Hypothalamus (tissue), 51 donors: ENCODE data around the gene TPM4.
"Not testable (repeated sequence)": the region's sequence is repeated elsewhere in the genome, so short reads cannot be mapped to it uniquely, and the experiment has no call there.

ENCODE experiments used
- DNase-seq, 51 donors: peaks; one replicate each; lab custom pipeline; 2025; lab: John Stamatoyannopoulos, UW

TPM4 gene

DNA sequence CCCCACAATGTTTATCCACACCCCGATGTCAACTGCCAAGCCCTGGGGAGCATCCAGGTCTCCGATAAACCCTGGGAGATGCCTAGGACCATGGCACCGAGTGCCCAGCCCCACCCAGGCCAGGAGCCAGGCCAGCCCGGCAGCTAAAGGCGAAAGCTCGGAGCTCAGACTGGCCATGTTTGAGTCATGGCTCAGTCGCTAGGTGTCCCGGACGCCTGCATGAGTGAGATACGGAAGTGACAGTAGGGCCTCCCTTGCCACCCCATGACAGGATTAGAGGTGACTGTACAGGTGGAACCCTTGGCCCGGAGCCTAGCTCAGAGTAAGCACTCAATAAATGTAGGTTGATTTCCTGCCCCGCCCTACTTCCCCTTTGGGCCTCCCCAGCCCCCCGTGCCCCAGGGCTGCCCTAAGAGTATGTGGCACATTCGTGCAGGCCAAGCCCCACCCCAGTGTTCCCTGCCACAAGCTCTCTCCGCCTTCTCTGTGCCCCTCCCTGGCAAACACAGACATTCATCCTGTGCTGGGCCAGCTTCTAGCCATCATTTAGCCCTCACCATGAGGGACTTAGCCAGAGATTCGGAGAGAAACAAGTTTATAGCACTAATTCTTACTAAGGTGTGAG is 5.8 kb upstream of the TPM4 start:
- DNase-seq, result no peak

DNA sequence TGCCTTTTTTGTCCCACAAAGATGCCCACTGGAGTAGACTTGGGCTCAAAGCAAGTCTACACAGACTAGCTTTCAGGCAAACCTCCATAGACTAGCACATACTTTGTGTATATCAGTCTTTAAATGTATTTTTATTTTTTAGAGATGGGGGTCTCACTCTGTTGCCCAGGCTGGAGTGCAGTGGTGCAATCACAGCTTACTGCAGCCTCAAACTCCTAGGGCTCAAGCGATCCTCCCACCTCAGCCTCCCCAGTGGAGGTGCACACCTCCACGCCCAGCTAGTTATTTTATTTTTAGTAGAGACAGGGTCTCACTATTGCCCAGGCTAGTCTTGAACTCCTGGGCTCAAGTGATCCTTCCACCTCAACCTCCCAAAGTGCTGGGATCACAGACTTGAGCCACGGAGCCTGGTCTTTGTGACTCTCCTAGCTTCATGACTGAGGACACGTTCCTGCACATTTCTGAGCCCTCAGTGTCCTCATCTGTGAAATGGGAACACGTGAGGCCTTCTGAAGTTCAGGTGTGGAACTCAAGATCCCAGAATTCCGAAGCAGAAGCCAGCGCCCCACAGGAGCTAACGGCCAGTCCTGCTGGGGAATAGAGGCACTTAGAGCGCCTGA is 5.1 kb upstream of the TPM4 start:
- no peak for DNase-seq

DNA sequence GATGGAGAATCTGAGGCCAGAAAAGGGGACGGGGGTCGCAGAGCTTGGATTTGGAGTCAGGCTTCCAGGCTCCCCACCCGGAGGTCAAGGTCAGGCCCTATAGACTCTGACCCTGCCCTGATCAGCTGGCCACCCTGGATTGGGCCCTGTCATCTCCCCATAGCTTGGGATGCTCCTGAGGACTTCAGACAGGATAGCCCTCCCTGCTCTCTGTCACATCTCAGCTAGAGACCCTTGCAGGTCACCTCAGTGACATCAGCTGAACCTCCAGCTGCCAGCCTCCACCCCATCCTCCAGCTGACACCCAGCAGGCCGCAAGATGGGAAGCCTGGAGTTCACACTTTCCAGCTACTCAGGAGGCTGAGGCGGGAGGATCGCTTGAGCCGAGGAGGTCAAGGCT is 2.8 kb upstream of the TPM4 start:
- no peak for DNase-seq

DNA sequence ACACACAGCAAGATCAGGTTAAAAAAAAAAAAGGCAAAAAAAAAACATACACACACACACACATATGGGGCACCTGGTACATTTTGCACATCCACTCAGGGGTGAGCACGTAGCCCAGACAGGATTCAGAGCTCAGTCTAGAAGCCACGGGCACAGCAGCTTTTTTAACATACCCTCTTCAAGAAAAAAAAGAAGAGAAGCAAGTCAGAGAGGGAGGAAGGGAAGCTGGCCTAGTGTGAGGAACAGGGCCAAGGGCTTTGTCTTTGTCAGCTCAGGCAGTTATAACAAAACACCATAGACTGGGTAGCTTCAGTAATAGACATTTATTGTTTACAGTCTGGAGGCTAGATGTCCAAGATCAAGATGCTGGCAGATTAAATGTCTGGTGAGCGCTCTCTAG is 2.3 kb upstream of the TPM4 start:
- peak in 1 of 51 donors; percentile 12 for DNase-seq

DNA sequence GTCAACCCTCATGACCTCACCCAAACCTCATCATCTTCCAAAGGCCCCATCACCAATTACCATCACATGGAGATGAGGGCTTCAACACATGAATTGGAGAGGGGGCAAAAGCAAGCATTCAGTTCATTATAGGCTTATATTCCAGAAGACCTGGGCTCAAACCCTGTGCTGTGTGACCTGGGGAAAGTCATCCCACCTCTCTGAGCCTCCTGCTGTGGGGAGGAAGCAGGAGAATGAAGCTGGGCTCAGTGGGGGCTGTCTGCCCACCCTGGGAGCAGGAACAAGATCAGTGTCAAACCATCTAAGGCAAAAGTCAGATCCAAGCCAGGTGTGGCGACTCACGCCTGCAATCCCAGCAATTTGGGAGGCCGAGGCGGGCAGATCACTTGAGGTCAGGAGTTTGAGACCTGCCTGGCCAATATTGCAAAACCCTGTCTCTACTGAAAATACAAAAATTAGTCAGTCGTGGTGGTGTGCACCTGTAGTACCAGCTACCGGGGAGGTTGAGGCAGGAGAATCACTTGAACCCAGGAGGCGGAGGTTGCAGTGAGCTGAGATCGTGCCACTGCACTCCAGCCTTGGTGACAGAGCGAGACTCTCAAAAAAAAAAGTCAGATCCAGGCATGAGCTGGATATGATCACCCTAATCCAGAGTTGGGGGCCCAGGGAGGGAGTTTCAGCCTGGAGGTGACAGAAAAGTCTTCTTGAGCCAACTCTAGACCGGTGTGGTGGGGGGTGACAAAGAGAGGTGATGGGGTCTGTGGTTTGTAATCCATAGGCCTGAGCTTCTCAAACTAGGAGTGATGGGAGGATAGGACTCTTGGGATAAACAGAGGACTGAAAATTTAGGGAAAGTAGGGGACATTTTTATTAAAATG is 1.6 kb upstream of the TPM4 start:
- DNase-seq, result no peak

DNA sequence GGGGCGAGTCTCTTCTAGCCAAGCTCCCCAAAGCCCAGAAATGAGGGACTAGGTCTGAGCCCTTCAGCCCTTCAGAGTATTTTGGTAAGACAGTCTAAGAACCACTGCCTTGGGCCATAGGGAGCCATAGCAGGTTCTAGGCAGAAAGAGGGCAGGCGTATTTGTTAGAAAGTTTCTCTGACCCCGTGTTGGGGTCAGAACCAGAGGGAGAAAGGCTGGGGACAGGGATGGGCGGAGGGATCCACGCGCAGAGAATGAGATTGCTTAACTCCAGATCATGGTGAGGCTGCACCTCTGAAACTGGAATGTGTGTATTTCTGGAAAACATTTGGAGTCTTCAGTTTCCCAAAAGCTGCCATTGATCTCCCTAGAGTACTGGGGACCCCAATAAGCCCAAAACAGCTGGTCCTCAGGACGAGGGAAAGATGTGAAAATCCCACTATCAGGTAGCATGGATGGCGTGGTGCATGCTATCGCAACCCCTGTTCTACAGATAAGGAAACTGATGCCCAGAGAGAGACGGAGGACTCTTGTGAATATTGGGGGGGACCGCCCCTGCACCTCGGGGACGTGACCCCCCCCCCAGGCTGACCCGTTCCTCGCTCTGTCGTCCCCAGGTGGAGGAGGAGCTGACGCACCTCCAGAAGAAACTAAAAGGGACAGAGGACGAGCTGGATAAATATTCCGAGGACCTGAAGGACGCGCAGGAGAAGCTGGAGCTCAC is 703 bp upstream of the TPM4 start:
- DNase-seq, result no peak

DNA sequence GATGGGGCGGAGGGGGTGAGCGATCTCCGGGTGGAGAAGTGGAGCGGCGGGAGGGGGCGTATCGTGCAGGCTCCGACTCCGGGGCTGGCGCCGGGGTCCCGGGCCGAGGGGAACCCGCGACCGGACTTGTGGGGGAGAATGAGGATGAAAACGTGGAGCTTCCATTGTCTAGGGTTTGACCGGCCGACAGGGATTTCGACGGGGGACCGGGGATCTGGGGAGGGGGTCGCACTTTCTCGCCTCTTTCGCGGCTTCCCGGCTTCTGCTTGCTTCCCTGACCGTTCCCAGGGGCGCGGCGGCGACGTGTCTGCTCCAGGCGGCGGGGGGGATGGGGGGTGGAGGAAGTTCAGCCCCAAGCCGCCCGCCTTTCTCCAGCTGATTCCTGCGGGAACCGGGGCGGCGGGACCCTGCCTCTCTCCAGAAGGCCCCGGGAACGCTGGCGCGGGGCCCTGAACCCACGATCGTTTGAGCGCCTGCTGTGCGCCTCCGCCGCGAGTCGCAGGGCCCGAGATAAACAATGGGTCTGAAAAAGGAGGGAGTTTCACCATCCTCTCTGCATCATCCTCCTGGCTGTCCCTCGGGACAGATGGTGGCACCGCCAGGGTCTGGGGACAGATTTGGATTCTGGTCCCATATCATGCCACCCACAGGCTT is 790 bp downstream of the TPM4 start:
- DNase-seq, result peak in 33 of 51 donors; percentile 17 to 67 (median 48)

DNA sequence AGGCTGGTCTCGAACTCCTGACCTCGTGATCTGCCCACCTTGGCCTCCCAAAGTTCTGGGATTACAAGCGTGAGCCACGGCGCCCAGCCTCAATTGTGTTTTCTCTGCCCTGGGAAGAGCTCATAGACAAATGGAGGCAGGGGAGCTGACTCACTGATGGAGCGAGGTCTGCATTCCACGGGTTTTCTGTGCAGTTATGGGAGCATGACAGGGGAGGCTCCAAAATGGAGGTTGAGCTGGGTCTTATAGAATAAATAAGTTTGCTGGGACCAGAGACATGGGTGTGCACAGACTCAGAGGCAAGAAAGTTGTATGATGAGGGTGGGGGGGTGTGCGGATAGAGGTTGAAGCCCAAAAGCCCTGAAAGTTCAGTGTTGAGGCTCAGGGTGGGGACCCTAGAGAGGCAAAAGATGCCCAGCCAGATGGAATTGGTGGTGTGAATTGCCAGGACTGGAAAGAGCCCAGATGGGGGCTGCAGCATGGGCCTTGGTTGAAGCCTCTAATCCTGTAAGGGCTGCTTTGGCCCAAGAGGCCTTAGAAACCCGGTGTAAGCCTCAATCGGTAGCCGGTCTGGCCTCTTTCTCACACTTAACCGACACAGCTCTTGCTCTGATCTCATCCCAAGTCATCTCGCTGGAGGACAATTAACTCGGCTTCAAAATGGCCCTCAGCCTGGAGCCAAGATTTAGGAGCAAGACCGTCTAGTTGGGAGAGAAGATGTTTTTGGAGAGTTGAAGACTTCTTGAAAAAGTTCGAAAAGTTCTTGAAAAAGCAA is 1.9 kb downstream of the TPM4 start:
- peak in 5 of 51 donors; percentile 10 to 30 (median 14) for DNase-seq

DNA sequence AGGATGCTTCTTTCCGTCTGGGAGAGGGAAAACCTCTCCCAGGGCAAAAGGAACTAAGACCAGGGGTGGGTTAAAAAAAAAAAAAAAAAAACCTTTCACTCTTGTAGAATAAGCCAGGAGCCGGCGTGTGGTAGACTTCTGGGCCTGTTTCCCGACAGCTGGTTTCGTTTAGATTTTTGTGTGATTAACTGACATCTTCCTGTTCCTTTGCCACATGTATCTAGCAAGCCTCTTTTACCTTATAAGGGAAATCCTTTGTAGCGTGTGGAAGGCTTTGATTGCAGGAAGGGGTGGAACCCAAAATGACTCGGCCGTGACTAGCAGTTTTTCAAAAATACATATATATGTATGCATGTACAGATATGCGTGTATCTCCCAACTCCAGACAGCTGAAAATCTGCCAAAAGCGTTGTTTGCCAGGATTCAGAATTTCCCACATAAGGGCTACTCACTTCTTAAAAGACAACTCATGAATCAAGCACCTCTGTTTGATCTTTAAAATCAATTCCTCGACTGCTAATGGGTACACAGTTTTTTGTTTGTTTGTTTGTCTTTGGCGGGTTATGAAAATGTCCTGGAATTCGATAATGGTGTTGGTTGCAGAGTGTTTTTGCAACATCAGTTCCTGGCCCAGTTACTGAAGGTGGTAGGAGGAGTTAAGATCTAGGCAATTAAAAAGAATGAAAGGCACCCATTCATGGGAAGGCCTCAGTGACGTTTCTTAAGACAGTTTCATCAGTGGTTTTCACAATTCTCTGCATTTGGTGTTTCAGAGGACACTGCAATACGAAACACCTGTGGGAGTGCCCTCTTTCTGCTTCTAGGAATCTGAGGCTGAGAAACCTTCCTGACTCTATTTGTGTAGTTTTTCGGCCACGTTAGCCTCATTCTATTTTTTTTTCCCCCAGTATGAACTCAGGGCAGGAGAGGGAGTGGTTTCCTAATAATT is 2.7 kb downstream of the TPM4 start:
- DNase-seq, result peak in 10 of 51 donors; percentile 10 to 57 (median 22)

DNA sequence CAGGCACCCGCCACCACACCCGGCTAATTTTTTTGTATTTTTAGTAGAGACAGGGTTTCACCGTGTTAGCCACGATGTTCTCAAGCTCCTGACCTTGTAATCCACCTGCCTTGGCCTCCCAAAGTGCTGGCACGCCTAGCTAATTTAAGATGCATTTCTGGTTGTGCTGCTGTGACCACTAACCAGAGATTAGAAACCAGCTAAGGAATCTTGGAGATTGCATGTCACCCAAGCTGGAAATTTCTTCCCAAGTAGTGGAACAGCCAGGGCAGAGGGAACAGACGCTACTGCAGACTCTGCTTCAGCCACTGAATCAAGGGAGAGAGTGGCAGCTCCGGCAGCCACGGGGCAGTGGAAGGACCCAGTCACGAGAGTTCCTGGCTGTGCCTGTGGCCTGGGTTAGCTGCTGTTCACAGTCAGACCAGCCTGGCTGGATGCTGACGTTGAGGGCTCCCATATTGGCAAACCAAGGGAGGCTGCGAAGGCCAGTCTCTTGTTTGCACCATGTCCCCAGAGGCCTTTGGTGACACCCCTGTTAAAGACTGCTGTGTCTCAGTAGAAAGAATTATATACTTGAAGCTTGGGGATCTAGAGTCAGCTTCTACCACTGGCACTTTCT is 7.9 kb downstream of the TPM4 start:
- DNase-seq, result no peak

DNA sequence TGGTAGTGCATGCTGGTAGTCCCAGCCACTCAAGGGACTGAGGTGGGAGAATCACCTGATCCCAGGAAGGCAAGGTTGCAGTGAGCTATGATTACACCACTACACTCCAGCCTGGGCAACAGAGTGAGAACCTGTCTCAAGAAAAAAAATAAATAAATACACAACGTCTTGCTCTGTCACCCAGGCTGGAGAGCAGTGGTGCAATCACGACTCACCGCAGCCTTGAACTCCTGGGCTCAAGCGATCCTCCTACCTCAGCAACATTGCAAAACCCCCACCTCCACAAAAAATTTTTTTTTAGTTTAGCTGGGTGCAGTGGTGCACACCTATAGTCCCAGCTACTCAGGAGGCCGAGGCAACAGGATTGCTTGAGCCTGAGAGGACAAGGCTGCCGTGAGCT is 8.8 kb downstream of the TPM4 start:
- no peak for DNase-seq

DNA sequence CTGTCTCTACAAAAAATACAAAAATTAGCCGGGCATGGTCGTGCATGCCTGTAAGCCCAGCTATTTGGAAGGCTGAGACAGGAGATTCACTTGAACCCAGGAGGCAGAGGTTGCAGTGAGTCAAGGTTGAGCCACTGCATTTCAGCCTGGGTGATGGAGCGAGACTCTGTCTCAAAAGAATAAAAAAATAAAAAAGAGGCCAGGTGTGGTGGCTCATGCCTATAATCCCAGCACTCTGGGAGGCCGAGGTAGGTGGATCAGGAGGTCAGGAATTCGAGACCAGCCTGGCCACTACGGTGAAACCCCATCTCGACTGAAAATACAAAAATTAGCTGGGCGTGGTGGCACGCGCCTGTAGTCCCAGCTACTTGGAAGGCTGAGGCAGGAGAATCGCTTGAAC is 11.1 kb downstream of the TPM4 start:
- DNase-seq, result not testable (repeated sequence)

DNA sequence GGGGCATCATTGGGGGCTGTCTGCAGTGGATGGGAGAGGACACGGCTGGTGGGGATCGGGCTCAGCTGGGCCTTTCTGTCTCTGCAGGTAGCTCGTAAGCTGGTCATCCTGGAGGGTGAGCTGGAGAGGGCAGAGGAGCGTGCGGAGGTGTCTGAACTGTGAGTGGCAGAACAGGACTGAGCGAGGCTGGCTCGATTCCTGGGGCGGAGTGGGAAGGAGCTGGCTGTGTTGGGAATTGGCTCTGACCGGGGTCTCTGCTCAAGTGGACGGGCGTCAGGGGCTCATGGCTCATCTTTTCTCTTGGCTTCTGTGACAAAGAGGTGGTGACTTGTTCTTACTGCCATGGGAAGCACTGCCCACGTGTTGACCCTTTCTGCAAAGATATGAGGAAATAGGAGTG is 11.6 kb downstream of the TPM4 start:
- DNase-seq, result no peak

DNA sequence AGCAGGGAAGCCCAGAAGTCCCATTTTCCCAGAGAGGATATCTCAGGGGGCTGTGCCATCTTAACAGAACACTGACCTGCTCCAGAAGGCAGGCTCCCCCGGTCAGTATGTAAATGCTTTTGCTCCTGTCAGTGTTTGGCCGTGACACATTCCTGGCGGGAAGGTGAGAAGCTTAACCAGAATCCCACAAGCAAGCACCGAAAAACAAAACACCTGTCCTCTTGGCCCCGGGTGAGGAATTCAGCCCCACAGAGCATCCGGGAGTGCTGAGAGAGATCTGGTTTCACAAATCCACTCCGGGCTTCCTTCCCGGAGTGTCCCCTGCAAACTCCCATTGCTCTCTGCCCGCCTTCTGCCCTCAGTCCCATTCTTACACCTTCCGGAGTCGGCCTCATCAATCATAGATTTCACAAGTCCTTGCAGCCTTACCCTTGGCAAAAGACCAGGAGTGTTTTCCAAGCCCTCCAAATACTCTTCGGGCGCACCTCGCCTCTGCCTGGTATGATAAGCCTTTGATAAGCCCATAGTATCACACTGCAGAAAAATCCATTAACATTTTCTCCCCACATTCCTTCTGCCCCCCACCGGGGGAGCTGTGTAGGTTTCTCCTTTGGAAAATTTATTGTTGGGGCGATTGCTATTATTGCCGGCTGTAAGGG is 12.2 kb downstream of the TPM4 start:
- no peak for DNase-seq

DNA sequence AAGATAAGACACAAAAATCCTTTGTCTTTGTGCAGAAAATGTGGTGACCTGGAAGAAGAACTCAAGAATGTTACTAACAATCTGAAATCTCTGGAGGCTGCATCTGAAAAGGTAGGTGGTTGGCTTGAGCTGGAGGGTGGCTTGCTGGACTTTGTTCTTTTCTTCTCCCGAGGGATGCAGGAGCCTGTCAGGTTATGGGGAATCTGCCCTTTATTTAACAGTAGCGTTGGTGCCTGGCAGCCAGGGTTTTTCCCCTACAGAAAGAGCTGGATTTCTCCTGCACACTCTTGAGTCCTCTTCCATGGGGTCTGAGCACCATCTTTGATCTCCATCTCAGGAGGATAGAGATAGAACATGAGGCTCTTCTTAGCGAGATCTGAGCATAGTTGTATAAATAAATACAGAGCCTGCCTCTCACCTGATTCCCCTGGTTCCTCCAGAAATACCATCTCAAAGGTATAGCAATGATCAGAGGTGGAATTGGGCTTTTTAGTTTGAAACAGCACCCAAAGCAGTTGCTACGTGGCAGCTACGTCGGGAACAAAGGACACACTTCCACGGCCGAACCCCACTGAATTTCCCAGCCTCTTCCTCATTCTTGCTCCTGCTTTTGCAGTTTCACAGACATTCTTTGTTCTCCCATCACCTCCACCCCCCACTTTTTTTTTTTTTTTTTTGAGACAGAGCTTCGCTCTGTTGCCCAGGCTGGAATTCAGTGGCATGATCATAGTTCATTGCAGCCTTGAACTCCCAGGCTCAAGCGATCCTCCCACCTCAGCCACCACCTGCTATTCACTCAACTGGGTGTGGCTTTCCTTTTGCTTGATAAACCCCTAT is 12.9 kb downstream of the TPM4 start:
- DNase-seq, result no peak

DNA sequence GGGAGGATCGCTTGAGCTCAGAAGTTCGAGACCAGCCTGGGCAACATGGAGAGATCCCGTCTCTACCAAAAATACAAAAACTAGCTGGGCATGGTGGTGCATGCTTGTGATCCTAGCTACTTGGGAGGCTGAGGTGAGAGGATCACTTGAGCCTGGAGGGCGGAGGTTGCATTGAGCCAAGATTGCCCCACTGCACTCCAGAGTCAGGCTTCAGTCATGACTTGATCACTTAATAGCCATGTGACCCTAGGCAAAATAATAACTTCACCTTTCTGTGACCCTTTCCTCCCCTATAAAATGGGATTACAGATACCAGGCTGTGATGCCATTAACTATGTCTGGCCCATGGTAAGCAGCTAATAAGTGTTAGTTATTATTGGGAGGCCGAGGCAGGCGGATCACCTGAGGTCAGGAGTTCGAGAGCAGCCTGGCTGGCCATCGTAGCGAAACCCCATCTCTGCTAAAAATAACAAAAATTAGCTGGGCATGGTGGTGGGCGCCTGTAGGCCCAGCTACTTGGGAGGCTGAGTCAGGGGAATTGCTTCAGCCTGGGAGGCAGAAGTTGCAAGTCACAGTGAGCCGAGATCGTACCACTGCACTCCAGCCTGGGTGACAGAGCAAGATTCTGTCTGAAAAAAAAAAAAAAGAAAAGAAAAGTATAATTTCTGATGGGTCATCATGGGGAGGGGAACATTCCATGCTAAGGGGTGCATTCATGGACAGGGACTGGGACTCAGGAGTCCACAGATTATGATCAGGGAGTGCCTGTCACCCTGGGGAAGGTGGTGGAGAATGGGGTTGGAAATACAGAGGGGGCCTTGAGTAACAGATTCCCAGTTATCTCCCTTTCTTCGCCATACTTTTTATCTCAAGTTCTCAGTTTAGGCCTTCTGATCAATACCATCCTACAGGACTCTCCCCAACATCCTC is 15.5 kb downstream of the TPM4 start:
- no peak for DNase-seq
